H1 (cell line): ENCODE results near the gene UNC79. TPM values are rescaled to one million over a fixed set of nuclear protein-coding genes. Genes with fewer than 3 reads are reported as not detected.

Experiments used
- CTCF ChIA-PET: fragments of 300-600 bp; sonication (Branson Sonifier 250); formaldehyde crosslinking; loops from one replicate; lab custom pipeline; 2021; ENCODE audit not compliant: partially characterized antibody; lab: Charles Lee
- POLR2A ChIA-PET: fragments of 300-600 bp; sonication (Branson Sonifier 250); formaldehyde crosslinking; loops from one replicate; lab custom pipeline; 2021; ENCODE audit warnings: inconsistent platforms; ENCODE audit not compliant: partially characterized antibody; lab: Charles Lee
- DNase-seq, 2 experiments: peaks; one replicate each; pipeline versions ENCODE4 v3.0.0 to v3.0.0-alpha.2; 2010 to 2022; ENCODE audit warnings: low spot score in 2 of 2, low read depth in 1 of 2, mixed read lengths in 1 of 2
- FAIRE-seq: peaks from 2 replicates; lab custom pipeline; 2011; peaks lifted over from hg19 to GRCh38; lab: Jason Lieb, UNC
- H2AFZ ChIP-seq: 2 replicates; pipeline ENCODE4 v1.8.1; 2012; ENCODE audit warnings: low read length, inconsistent platforms
- H2AK5ac ChIP-seq: 2 replicates; pipeline ENCODE4 v1.6.1; 2013; ENCODE audit warnings: low read depth, low read length
- H2BK120ac ChIP-seq: replicated peaks from 2 replicates; pipeline ENCODE3; 2013; ENCODE audit warnings: low read depth, low read length, inconsistent platforms
- H2BK12ac ChIP-seq: 2 replicates; pipeline ENCODE4 v1.6.1; 2013; ENCODE audit warnings: low read depth, low read length
- H2BK15ac ChIP-seq: 2 replicates; pipeline ENCODE4 v1.6.1; 2013; ENCODE audit warnings: low read length
- H2BK20ac ChIP-seq: 2 replicates; pipeline ENCODE4 v1.6.1; 2013; ENCODE audit warnings: low read length
- H2BK5ac ChIP-seq: 2 replicates; pipeline ENCODE4 v1.6.1; 2013; ENCODE audit warnings: low read depth, low read length
- H3K14ac ChIP-seq: 2 replicates; pipeline ENCODE4 v1.6.1; 2013; ENCODE audit warnings: inconsistent platforms; ENCODE audit not compliant: insufficient read length
- H3K18ac ChIP-seq: 2 replicates; pipeline ENCODE4 v1.6.1; 2013; ENCODE audit warnings: low read length; ENCODE audit errors: extremely low read depth
- H3K23ac ChIP-seq: 2 replicates; pipeline ENCODE4 v1.6.1; 2013; ENCODE audit warnings: inconsistent platforms; ENCODE audit not compliant: insufficient read length
- H3K23me2 ChIP-seq: 2 replicates; pipeline ENCODE4 v1.6.1; 2013; ENCODE audit warnings: low read depth, low read length
- H3K27ac ChIP-seq: 2 replicates; pipeline ENCODE4 v1.6.1; 2011; ENCODE audit warnings: low read depth, low read length, inconsistent platforms
- H3K27me3 ChIP-seq, 4 experiments: replicated peaks in 1 of 4; 1 replicate in 1 of 4; 2 replicates in 3 of 4; pipeline versions ENCODE4 v1.6.1 to v1.8.1; 2011 to 2013; ENCODE audit warnings: low read length in 3 of 4, mild to moderate bottlenecking in 3 of 4, inconsistent platforms in 2 of 4, mixed read lengths in 2 of 4, moderate library complexity in 1 of 4; ENCODE audit not compliant: control insufficient read depth in 3 of 4, insufficient read depth in 3 of 4; ENCODE audit errors: extremely low read depth in 1 of 4
- H3K36me3 ChIP-seq, 4 experiments: 2 replicates each; pipeline versions ENCODE4 v1.6.1 to v1.8.1; 2011 to 2013; ENCODE audit warnings: mild to moderate bottlenecking in 4 of 4, low read length in 3 of 4, moderate library complexity in 2 of 4, control low read depth in 1 of 4, inconsistent platforms in 1 of 4; ENCODE audit not compliant: insufficient read depth in 4 of 4, control insufficient read depth in 2 of 4
- H3K4ac ChIP-seq: replicated peaks from 2 replicates; pipeline ENCODE3; 2013; ENCODE audit warnings: low read length, low read depth, mixed read lengths, inconsistent platforms; ENCODE audit not compliant: insufficient read length
- H3K4me1 ChIP-seq, 4 experiments: replicated peaks in 1 of 4; 1 replicate in 1 of 4; 2 replicates in 3 of 4; pipeline versions ENCODE4 v1.6.1 to v1.8.1; 2011 to 2013; ENCODE audit warnings: low read length in 3 of 4, inconsistent platforms in 2 of 4, mixed read lengths in 1 of 4; ENCODE audit not compliant: insufficient read depth in 4 of 4, control insufficient read depth in 3 of 4
- H3K4me2 ChIP-seq, 2 experiments: 2 replicates each; pipeline versions ENCODE4 v1.6.1 to v1.8.1; 2011 to 2013; ENCODE audit warnings: low read depth in 2 of 2, low read length in 2 of 2, control low read depth in 1 of 2, inconsistent platforms in 1 of 2, mild to moderate bottlenecking in 1 of 2; ENCODE audit not compliant: insufficient read depth in 1 of 2
- H3K4me3 ChIP-seq, 4 experiments: fragments of 200-600, 300-600 bp in 1 of 4; sonication (generic), shearing (Covaris generic), sonication (Bioruptor Twin) in 1 of 4; 2 replicates each; pipeline versions ENCODE4 v1.5.1 to v1.8.1; 2011 to 2016; ENCODE audit warnings: low read length in 4 of 4, low read depth in 3 of 4, control low read depth in 2 of 4, inconsistent platforms in 2 of 4, mild to moderate bottlenecking in 2 of 4, mixed read lengths in 1 of 4, moderate library complexity in 1 of 4; ENCODE audit not compliant: insufficient read depth in 2 of 4; ENCODE audit errors: extremely low read depth in 1 of 4
- H3K56ac ChIP-seq: replicated peaks from 2 replicates; pipeline ENCODE3; 2013; ENCODE audit warnings: low read depth, mild to moderate bottlenecking, mixed read lengths, low read length, inconsistent platforms; ENCODE audit not compliant: insufficient read length
- H3K79me1 ChIP-seq: 2 replicates; pipeline ENCODE4 v1.6.1; 2013; ENCODE audit warnings: low read depth, low read length, control low read depth
- H3K79me2 ChIP-seq, 2 experiments: 2 replicates each; pipeline versions ENCODE4 v1.6.1 to v1.8.1; 2012 to 2013; ENCODE audit warnings: low read length in 2 of 2, mild to moderate bottlenecking in 2 of 2, inconsistent platforms in 1 of 2; ENCODE audit not compliant: insufficient read depth in 2 of 2, control insufficient read depth in 1 of 2
- H3K9ac ChIP-seq, 4 experiments: replicated peaks in 1 of 4; 1 replicate in 1 of 4; 2 replicates in 3 of 4; pipeline versions ENCODE4 v1.6.1 to v1.8.1; 2011 to 2013; ENCODE audit warnings: low read depth in 3 of 4, low read length in 3 of 4, control low read depth in 2 of 4, mild to moderate bottlenecking in 2 of 4, moderate library complexity in 2 of 4, inconsistent platforms in 1 of 4; ENCODE audit errors: extremely low read depth in 1 of 4
- H3K9me3 ChIP-seq, 2 experiments: 2 replicates each; pipeline versions ENCODE4 v1.6.1 to v1.8.1; 2012 to 2013; ENCODE audit warnings: mild to moderate bottlenecking in 2 of 2, moderate library complexity in 2 of 2, control low read depth in 1 of 2, inconsistent platforms in 1 of 2, low read depth in 1 of 2, low read length in 1 of 2, mixed read lengths in 1 of 2; ENCODE audit not compliant: insufficient read depth in 2 of 2
- H4K20me1 ChIP-seq, 2 experiments: replicated peaks in 1 of 2; 2 replicates each; pipeline versions ENCODE3 to v1.8.1; 2011 to 2013; ENCODE audit warnings: inconsistent platforms in 2 of 2, low read length in 2 of 2, mild to moderate bottlenecking in 1 of 2; ENCODE audit not compliant: insufficient read depth in 2 of 2, control insufficient read depth in 1 of 2
- H4K5ac ChIP-seq: 2 replicates; pipeline ENCODE4 v1.6.1; 2013; ENCODE audit warnings: low read length, low read depth, mixed read lengths, inconsistent platforms; ENCODE audit not compliant: insufficient read length
- H4K8ac ChIP-seq: 2 replicates; pipeline ENCODE4 v1.8.0; 2013; ENCODE audit warnings: mild to moderate bottlenecking, moderate library complexity, low read length, inconsistent platforms; ENCODE audit not compliant: insufficient read depth; ENCODE audit errors: extremely low read depth
- H4K91ac ChIP-seq: replicated peaks from 2 replicates; pipeline ENCODE3; 2013; ENCODE audit warnings: low read length, mixed read lengths, inconsistent platforms; ENCODE audit not compliant: insufficient read length
- CBX8 ChIP-seq: fragments of 300-800, 300-1000 bp; sonication (generic); IDR thresholded peaks from 2 replicates; pipeline ENCODE4 v1.7.1; 2016; ENCODE audit warnings: low read depth, low read length, borderline replicate concordance
- EZH2 ChIP-seq: fragments of 200-600 bp; sonication (generic); IDR thresholded peaks from 2 replicates; pipeline ENCODE4 v1.7.1; 2012; ENCODE audit warnings: low read depth, mild to moderate bottlenecking, moderate library complexity, low read length, inconsistent platforms; ENCODE audit not compliant: severe bottlenecking
- GABPA ChIP-seq: IDR thresholded peaks from 2 replicates; pipeline ENCODE4 v1.6.1; 2011; ENCODE audit warnings: mild to moderate bottlenecking, low read length, moderate library complexity, borderline replicate concordance; ENCODE audit not compliant: insufficient read depth
- JUN ChIP-seq: IDR thresholded peaks from 2 replicates; pipeline ENCODE4 v1.6.1; 2011; ENCODE audit warnings: low read depth, mild to moderate bottlenecking, improper control_type of control experiment, low read length
- KDM1A ChIP-seq: fragments of 200-600, 300-600 bp; sonication (generic); IDR thresholded peaks from 2 replicates; pipeline ENCODE4 v1.7.1; 2016; ENCODE audit warnings: mild to moderate bottlenecking, low read length, borderline replicate concordance
- NRF1 ChIP-seq: IDR thresholded peaks from 2 replicates; pipeline ENCODE4 v1.6.1; 2011; ENCODE audit warnings: mild to moderate bottlenecking, low read depth, low read length, improper control_type of control experiment
- SAP30 ChIP-seq: fragments of 300-600 bp; sonication (generic); IDR thresholded peaks from 2 replicates; pipeline ENCODE4 v1.7.1; 2012; ENCODE audit warnings: low read length, moderate library complexity, mild to moderate bottlenecking, inconsistent platforms; ENCODE audit not compliant: insufficient read depth, insufficient replicate concordance
- SIRT6 ChIP-seq: IDR thresholded peaks from one replicate; pipeline ENCODE4 v1.7.1; 2012; ENCODE audit warnings: low read length, inconsistent platforms
- TAF7 ChIP-seq: optimal IDR thresholded peaks from 2 replicates; pipeline ENCODE3; 2011; ENCODE audit warnings: low read depth, mild to moderate bottlenecking, inconsistent platforms, low read length, moderate library complexity, borderline replicate concordance
- TBP ChIP-seq: IDR thresholded peaks from 2 replicates; pipeline ENCODE4 v1.6.1; 2011; ENCODE audit warnings: low read depth, low read length, improper control_type of control experiment
- ZNF274 ChIP-seq: IDR thresholded peaks from 2 replicates; pipeline ENCODE4 v1.7.0; 2012; ENCODE audit warnings: low read length, borderline replicate concordance; ENCODE audit errors: extremely low read depth
- WGBS, 2 experiments: shearing (Covaris generic) in 1 of 2; methylation state at CpG; one replicate each; pipeline versions ENCODE4 v1.1.6 to v1.1.7; 2013 to 2015; ENCODE audit warnings: low lambda C conversion rate in 2 of 2, mixed read lengths in 2 of 2, inconsistent platforms in 1 of 2, low coverage in 1 of 2, missing lambda C conversion rate in 1 of 2; ENCODE audit not compliant: insufficient replicate concordance in 2 of 2, insufficient coverage in 1 of 2, insufficient read length in 1 of 2; ENCODE audit errors: extremely low coverage in 1 of 2, missing lambda C conversion rate in 1 of 2; 5-methylcytosine and 5-hydroxymethylcytosine counted together
- polyA plus RNA-seq, 7 experiments: library from polyadenylated mRNA; depleted of rRNA in 3 of 7; stranded (reverse) in 5 of 7; unstranded in 2 of 7; fragments of >200 nt in 5 of 7; fragments of 200-250 nt in 2 of 7; gene quantifications; 1 replicate in 5 of 7; 2 replicates in 1 of 7; 4 replicates in 1 of 7; pipeline versions ENCODE4 v1.2.1 to v1.2.3, GENCODE V29; 2011 to 2013; ENCODE audit warnings: missing spikeins in 2 of 7, mixed read lengths in 2 of 7
- total RNA-seq: library from RNA; stranded (reverse); fragmentation: NEBNext Ultra II Directional; extraction: Animal tissue kit (Norgen Biotek cat#: 25700); gene quantifications from 2 replicates; pipeline ENCODE4 v1.2.1, GENCODE V29; 2021

UNC79 gene
- total and polyA plus RNA-seq, 2 of the 8 experiments (the other 6 are each of a cell fraction or from before 2014, with no cell fraction given) = 1.8 to 2.3 TPM

- no peak overlapping the region for H2BK20ac ChIP-seq
- POLR2A ChIA-PET = interaction anchor here (0.5 to 1.1 kb wide), 2 partner anchors 10 to 672 kb away, joined by 3 to 4 read pairs; no protein-coding TSS in a partner anchor
- no peak overlapping the region for H2AFZ ChIP-seq
- no peak overlapping the region for H3K18ac ChIP-seq
- H3K36me3 ChIP-seq = no peaks in the 10 kb centered on the region
- DNase-seq = no peak
- no peak overlapping the region for H3K56ac ChIP-seq
- H3K27ac ChIP-seq = no peak overlapping the region
- H3K27me3 ChIP-seq = no peaks in the 10 kb centered on the region
- H3K23me2 ChIP-seq = no peaks in the 10 kb centered on the region
- no peaks in the 10 kb centered on the region for H3K79me2 ChIP-seq
- no peak overlapping the region for H2AK5ac ChIP-seq
- H3K4ac ChIP-seq = no peak overlapping the region
- CTCF ChIA-PET = interaction anchor here (1.4 to 2.2 kb wide), 2 partner anchors 187 to 219 kb away, joined by 4 to 6 read pairs; no protein-coding TSS in a partner anchor
- WGBS, 2 experiments = 92% methylated on average over 14 of the region's 14 CpGs; no CpG with 5 or more reads in 1 of the 2 experiments
- H3K79me1 ChIP-seq = no peaks in the 10 kb centered on the region
- H4K5ac ChIP-seq = no peak overlapping the region
- H3K4me2 ChIP-seq = no peak overlapping the region
- H4K20me1 ChIP-seq = no peaks in the 10 kb centered on the region
- no peak overlapping the region for H2BK15ac ChIP-seq
- H4K8ac ChIP-seq = 0 out of 2 replicates have a peak overlapping the region, but pooled peaks have one; percentile 57
- peaks cover 4 to 13% (median 7%) of the 10 kb centered on the region in 4 experiments for H3K4me1 ChIP-seq
- no peak overlapping the region for H2BK12ac ChIP-seq
- H3K14ac ChIP-seq = no peak overlapping the region
- H3K23ac ChIP-seq = no peak overlapping the region
- no peak overlapping the region for H2BK120ac ChIP-seq
- H4K91ac ChIP-seq = no peak overlapping the region
- no peak overlapping the region for H3K9ac ChIP-seq
- no peak overlapping the region for H2BK5ac ChIP-seq
- no peak overlapping the region for H3K4me3 ChIP-seq
- no peaks in the 10 kb centered on the region for H3K9me3 ChIP-seq
- no peak for FAIRE-seq
- TF ChIP-seq GABPA (no peak), SAP30 (no peak), TBP (no peak), TAF7 (no peak), EZH2 (no peak), SIRT6 (no peak), CBX8 (no peak), JUN (no peak), KDM1A (no peak), ZNF274 (no peak), NRF1 (no peak)
Observed at GRCh38 chr14:93716746-93717667, 286.3 kb downstream of the UNC79 start.
